CD4-positive, alpha-beta T cell treated with Interleukin-10 for 1 hour (primary cell): Measurements from ENCODE around the gene ITPR3.

Experiments
- DNase-seq: peaks from one replicate; pipeline ENCODE4 v3.0.0-alpha.2; 2020

Gene ITPR3

DNA sequence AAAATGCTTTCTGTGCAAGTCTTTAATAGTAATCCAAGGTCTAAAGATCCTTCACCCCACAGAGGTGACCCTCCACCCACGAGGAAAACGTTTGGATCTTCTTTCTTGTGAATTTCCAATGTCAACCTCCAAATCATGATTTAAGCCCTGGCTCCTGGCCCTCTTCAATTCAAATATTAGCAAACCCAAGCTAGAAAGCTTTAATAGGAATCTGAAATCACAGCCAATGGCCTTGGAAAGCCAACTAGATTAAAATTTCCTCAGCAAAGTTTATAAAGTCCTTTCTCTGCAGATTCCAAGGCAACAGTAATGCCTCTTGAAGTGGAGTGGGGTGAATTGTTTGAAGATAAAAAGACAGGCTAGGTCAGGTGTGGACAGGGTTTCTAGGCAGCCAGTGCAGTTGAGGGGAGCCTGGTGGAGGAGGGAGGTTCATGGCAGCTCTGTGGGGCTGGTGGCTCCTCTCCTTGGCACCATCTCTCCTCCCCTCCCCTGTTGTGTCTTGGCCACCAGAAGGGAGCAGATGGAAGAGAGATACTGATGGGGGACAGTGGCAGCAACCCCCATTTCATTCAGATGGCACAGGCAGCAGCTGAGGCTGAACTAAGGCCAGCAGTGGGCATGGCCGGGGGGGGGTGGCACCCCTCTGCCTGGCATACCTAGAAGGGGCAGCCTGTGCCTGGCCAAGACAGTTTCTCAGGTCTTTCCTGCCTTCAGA, 102.4 kb downstream of the ITPR3 start:
- no peak for DNase-seq

DNA sequence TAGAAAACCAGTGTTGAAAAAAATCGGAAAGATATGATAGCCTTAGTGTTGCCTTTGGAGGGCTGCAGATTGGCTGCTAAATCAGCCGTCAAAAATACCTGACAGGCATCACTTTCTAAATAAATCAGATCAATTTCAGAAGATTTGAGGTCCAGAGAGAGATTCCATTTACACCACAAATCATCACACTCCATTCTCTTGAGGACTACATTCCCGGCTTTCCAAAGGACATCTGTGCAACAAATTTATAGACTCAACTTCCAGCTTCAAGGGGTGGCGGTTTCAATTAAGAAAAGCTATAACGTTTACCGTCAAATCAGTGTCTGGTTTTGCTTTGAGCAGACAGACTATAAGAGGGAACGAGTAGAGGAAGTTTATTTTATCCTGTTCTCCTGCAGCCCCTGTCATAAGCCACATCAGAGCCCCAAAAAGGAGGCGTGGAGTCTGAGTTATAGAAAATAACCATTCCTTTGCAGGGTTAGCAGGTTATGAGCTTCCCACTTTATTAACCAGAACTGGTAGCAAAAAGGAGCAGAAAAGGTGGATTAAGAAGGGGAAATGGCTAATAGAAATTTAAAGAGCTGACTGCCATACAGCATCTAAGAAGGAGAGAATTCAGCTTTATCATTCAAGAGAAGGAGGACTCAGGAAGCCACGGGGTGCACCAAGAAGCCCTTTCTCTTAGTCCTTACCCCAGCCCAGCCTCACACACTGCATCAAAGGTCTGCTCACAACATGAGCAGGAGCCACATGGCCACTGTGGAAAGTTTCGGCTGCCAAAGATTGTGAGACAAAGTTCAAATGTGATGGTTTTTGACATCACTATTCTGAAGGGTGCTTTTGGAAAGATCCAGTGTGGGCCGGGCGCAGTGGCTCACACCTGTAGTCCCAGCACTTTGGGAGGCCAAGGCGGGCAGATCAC, 103.2 kb downstream of the ITPR3 start:
- no peak for DNase-seq

DNA sequence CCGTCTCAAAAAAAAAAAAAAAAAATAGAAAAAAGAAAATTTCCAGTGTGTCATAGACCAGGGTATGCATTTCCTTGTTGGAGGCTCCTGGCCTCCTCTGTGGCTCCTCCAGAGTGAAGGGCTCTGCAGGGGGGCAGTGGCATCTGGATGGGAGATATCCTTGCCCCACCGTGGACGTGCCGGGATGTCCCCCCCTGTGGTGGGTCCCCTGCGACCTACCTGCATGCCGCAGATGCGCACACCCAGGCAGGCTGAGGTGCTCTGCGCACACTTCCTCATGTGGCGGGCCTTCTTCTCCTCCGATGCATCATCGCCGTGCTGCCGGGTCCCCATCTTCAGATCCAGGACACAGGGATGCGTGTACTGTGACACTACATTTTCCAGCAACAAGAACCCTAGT, 104.1 kb downstream of the ITPR3 start:
- DNase-seq, result no peak

DNA sequence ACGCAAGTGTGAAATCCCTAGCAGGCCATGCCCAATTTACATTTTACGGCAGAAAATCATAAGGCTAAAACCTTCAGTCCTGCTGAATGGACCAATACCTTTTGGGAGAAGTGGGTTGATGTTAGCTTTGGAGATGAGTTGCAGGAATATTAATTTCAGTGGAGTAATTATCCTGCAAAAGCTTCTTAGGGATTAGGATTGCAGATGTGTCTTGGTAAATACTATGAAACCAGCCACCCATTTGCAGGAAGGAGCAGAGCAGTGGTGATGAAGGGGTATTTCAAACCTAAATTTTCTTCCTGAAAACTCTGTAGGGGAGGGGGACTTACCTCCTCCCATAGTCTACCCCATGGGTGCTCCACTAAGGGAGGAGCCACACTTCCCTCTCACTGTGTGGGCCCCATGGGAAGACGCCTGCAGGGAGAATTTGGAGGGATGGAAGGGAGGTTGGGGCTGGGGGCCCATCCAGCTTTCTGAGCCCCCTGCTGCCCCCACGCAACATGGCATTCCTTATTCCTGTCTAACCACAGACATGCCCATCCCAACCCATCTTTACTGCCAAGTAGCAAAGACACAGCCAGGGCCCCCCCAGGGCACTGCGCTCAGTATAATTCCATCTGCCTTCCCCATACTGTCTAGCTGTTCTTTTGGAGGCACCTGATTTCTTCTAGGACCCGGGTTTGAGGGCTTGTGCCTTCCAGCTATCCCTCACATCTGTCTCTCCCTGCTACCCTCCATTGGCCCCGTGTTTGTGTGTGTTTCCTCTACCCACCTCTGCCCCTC, 105.0 kb downstream of the ITPR3 start:
- no peak for DNase-seq

DNA sequence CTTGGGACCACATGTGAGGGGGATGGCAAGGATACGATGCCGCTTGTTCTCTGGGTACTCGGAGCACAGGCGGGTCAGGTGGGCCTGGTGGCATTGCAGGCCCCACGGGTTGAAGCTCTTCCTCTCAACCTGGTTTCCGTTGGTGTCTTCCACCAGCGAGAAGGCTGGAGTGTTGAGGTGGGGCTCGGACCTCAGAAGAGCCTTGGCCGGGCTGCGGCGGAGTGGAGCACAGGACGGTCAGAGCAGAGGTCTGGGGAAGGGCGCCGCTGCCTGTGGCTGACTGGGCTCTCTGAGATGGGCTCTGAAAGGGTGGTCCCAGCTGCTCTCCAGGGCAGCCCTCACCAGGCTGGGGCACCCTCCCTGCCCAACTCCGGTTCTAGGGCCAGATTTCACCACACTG, 105.6 kb downstream of the ITPR3 start:
- DNase-seq, result no peak

DNA sequence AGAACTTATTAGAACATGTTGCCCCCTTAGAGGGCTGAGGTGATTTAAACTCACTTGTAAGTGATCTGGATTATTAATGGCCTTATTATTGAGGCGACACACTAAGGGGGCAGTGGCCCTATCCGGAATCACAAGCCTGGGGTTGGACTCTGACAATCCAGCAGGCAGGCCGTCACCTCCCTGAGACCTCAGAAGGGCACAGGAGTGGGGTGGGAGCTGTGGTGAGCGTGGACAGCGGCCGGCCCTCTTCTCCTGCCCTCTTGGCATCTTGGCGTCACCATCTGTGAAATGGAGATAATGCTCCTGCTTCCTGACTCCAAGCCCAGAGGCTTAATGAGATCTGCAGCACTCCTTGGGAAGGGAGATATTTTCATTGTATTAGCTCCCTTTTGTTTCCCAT, 106.0 kb downstream of the ITPR3 start:
- DNase-seq, result no peak

DNA sequence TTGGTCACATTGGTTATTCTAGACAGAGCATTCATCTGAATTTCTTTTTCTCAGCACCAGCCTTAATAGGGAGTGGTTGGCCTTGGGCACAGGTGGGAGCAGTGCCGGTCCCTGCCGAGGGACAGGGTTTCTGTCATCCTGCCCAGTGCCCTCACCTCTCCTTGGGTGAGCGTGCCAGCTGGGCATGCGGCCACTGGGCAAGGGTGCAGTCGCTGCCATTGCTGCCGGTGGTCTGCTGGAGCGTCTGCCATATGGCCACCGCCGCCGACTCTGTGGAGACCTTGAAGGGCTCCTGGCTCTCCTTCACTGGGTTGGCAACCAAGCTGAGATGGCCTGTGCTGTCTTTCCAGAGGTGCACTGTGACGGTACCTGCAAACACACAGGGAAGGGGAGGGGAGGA, 106.8 kb downstream of the ITPR3 start:
- DNase-seq, result no peak

DNA sequence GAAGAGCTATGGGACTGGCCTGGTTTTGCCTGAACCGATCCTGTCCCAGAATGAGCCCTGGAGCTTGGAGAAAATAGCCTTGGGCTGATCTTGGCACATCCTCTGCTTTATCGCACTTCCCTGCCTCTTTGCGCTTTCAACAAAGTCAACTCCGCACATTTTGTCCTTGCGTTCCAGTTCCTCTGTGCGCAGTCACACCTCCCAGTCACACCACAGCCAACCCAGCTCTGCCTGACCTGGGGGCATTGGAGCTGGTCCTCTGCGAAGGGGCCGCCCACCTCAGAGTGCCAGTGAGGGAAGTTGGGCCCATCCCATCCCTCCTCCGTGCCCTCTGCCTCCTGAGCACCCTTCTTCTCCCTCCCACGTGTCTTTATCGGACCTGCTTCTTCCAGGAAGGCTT, 107.3 kb downstream of the ITPR3 start:
- DNase-seq, result no peak

DNA sequence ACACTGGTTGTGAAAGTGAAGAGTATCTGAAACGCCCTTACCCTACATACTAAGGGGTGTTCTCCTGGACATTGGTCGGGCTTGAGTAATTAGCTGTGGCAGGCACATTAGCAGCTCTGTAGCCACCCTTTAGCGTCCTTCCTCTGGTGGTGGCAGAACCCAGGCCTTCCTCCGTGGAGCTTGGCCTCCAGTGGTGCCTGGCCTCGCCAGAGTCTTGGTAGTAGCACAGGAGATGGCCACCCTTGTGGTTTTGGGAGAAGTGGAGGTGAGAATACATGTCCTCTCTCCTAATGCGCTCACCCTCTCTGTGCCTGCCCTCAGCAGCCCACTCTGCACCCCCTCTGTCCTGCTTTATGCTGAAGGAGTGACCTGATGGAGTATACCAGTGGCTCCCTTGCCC, 107.9 kb downstream of the ITPR3 start:
- DNase-seq, result no peak

DNA sequence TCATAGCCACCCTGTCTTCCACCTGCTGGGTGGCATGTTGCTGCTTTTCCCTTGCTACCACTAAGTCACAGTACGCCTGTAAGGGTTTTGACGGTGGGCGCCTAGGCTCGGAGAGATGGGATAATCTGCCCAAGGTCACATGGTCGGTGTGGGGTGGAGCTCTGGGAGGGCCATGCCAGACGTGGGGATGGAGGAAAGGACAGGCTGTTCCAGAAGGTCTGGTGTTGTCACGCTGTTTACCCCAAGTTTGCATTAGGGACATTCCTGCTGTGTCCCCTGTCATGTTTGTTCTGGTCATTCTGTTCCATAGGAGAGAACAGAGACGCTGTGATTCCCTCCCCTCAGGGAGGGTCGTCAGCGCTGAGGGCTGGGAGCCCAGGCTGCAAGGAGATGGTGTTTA, 109.5 kb downstream of the ITPR3 start:
- DNase-seq, result no peak

DNA sequence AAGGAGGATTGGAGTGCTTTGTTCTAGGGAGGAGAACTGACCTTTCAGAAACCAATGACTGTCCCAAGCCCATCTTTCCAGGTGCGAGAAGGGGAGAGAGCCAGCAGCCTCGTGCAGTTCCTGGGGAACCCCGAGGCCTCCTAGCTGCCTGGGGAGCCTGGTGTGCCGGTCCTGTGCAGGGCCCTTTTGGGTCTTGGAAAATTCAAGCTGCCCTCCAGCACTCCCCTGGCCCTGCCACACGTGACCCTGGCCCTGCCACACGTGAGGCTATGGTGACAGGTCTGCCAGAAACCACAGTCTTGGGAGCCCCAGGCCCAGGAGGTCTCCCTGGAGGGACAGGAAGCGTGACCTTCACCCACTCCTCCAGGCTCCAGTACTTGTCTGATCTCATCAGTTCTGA, 109.9 kb downstream of the ITPR3 start:
- no peak for DNase-seq

DNA sequence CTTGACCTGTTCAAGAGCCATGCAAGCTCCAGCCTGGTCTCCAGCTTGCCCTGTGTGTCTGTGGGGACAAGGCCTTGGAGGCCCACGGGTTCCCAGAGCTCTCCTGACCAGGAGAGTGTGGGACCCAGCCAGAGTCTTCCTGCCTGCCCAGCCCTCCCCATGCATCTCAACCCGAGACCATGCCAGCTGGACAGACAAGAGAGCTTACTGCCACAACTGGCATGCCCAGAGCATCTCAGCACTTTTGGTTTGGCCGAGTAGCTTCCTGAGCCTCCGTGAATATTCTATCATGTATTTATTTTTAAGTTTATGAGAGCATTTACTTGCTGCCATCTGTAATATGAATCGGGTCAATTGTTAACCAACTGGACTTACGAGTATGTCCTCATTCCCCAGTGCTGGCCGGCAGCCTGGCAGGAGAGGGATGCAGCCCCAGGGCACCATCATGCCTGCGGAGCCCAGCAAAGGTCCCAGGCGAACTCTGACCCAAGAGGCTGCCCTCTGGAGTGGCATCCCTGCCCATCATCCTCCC, 110.7 kb downstream of the ITPR3 start:
- DNase-seq, result no peak

DNA sequence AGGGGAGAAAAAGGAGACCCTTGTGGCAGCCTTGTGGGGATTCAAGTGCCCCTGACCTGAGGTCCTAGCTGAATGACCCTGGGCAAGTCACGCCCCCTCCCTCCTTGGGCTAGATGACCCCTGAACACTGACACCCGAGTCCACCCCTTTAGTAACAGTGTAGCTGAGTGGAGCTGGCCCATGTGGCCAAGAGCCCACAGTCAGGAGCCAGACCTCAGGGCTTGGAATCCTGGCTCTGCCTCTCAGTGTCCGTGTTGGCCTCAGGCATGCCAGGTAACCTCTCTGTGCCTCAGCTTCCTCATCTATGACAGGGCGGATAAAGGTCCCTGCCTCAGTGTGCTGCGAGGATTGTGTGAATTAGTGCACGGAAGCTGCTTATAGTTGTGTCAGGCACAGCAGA, 111.3 kb downstream of the ITPR3 start:
- no peak for DNase-seq

DNA sequence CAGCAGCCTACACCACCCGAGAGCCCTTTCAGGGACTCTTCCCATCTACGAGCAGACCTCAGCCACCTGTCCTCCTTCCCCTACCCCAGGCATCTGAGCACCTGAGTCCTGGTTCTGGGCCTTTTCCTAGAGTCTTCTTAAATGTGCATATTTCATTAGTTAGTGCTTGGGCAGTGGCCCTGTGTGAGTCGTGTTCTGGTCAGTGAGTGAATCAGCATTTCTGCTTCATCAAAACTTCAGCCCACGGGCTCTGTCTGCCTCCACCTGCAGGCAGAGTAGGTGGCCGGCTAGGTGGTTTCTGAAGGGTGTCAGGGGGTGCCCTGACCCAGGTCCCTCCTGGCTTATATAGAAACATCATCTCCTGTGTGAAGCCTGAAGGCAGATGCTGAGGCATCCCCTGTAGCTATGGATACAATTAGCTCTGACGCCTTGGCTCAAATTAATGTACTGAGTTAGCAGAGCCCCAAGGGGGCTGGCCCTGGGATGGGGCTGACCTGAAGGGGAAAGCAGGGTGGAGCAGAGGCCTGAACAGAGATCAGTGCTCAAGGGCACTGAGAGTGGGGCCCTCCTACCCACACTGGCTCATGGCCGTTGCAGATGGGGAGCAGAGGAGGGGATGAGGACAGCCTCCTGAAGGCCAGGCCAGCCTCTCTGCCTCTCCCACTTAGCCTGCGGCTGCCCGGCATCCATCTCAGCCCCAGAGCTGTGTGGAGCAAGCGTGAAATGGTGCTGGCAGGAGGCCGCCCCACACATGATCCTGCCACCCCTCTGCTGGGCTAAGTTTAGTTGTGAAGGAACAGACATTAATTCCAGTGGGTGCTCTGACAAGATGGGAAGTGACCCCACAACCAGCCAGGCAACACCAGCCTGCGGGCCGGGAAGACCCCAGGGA, 111.9 kb downstream of the ITPR3 start:
- DNase-seq, result no peak

DNA sequence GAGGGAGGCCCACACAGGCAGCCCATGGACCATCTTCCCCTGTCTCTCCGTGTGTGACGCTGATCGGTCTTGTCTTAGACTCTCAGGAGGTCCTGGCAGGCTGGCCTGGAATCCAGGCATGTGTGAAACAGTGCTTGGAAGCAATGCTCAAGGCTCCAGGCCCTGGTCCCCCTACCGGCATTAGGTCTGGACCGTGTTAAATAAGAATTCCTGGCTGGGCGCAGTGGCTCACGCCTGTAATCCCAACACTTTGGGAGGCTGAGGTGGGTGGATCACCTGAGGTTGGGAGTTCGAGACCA, 112.5 kb downstream of the ITPR3 start:
- DNase-seq, result no peak

DNA sequence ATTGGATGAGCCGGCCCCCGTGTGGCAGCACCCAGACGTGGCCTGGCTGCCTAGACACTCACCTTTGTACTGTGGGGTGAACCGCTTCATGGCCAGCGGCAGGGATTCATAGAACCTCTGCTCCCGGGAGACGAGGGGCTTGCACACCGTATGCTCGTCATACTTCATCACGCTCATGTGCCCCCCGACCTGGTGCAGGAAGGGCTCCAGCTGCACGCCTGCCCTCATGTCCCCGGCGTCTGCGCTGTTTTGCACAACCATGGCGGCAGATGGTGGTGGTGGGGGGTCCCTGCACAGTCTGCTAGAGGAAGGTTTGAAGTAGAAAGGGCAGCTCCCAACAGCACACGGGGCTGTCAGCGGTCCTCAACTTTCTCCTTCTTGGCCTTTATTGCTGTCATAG, 114.1 kb downstream of the ITPR3 start:
- no peak for DNase-seq

DNA sequence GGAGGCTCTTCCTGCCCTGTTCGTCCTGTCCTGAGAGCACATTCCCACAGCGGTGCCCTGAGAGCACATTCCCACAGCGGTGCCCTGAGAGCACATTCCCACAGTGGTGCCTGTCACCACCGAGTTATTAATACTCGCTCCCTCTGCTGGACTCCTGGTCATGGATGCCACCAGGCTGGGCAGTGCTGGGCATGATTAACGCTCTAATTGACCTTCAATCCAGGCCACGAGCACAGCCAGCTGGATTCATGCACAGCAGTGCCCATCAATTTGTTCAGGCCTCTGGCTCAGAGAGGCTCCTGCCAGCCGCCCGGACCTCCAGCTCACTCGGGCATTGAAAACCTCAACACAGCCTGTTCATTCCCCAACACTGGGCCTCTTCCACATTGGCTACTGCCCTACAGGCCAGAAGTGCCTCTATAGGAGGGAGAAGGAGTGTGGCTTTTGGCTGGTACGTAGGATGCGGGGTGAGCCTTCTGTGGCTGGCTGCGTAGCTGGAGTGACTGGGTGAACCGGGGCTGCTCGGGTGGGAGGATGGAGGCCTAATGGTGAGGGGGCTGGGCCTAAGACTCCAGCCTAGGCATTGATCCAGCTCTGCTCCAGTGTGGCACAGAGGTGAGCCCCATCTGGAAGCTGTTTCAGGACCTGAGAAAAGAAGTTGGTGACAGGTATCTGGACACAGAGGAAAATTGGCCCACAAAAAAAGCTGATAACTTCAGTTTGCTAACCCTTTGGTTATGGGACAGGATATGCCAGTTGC, 116.3 kb downstream of the ITPR3 start:
- DNase-seq, result no peak

DNA sequence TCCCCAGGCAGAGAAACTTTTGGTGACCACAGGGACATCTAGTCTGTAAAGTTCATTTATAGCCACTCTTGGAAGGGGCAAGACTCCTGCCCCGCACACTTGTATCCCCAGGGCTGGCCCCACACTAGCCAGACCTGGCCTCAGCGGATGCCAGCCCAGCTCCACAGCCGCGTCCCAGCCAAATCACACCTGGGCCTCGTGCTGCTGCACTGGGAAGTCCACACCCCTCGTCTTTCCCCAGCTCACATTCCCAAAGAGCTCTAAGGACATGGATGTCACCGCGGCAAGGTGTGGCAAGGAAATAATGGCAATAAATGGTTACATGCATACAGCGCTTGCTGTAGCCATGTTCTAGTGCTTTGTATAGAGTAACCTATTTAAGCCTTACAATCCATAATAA, 117.0 kb downstream of the ITPR3 start:
- no peak for DNase-seq

DNA sequence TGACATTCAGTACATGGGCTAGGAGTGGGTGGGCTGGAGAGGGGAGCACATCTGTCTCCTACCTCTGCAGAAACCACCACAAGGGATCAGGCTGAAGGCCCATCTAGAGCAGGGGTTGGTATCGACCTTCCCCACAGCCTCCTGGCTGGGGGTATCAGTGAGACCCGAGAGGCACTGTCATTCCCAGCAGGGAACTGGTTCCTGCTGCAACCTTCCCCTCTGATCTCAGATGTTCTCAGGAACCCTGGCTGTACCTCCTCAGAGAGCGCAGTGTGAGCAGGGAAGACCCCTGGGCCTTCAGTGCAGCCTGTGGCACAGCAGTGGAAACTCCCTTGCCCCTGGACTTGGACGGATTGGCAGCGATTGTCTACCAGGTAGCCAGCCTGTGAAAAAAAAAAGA, 117.8 kb downstream of the ITPR3 start:
- DNase-seq, result no peak

DNA sequence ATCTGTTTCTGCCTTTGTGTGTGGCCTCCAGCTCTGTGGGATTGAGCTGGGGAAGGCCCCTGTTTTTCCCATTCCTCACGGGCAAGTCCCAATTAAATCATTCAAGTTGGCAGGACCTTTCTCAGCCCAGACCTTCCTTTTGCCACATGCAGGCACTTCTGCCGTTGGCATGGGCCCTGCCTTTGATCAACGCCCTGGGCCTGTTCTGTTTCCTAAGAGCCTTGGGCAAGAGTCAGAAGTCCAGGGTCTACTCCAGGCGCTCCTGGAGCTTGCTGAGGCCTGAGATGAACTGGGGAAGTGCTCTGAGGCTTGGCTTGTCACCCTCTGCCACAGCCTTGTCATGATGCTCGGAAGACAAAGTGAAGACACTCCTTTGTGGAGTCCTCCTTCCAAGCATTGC, 118.4 kb downstream of the ITPR3 start:
- DNase-seq, result no peak

DNA sequence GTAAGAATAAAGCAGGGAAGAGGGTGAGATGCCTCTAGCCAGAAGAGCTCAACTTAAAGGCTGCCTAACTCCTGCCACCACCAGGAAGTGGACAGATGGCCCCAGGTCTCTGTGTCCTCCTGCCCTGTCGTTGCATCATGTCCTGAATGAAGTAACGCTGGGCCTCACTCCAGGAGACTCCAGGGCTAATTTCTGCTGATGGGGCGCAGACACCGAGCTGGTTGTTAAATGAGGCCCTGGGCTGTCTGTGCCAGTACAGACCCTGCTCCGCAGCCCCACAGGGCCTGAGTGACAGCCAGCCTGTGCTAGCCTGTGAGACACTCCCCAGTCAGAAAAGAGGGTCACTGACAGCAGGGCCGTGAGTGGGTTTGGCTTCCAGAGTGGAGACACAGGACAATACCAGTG, 119.1 kb downstream of the ITPR3 start:
- no peak for DNase-seq

DNA sequence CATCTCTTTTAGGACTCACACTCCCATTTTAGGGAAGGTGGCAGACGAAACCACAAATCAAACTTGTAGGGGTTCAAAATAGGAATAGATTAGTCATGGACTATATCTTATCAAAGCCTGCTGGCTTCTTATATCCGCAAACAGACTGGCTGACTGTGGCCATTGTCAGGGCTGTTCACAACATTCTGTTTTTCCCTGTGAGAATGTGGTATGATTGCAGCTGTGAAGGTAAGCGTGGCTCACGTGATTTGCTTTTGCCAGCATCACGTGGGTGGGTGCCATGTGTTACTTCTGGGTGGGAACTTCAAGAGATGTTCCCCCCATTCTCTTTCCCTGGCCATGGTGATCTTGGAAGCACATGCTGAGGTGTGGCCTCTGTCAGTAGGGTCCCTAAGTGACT, 119.7 kb downstream of the ITPR3 start:
- DNase-seq, result no peak
